NCI-H1694 treated with DMSO at 0.1 percent for 48 hours (cell line): ENCODE results near the gene TMEM9.

Experiments used
- DNase-seq: peaks from one replicate; lab custom pipeline; 2025; lab: John Stamatoyannopoulos, UW

The TMEM9 gene

DNA sequence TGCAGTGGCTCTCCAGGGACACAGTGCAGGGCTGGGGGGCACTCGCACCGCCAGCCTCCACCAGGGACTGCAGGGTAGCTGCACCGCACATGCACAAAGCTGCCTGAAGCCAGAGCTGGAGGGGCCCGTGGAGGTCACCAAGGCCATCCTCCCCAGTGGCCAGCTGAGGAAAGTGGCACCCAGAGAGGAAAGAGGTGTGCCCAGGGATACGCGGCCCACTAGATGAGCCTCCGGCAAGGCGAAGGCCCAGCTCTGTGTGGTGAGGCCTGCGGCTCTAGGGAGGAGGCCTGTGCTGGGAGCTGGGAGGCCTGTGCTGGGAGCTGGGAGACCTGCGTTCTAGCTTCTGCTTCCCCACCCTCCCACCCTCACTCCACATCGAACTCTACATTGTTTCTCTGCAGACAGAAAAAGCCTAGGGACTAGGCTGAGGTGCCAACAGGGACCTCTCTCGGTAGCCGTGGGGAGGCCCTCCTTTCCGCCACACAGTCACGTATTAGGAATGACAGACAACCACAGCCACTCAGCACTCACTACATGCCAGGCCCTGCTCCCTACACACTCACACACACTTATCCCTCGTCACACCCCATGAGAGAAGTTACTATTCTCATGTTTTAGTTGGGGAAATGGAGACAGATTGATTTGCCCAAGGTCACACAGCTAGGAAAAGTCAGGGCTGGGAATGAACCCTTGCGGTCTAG is 26.4 kb downstream of the TMEM9 start:
- DNase-seq = no peak

DNA sequence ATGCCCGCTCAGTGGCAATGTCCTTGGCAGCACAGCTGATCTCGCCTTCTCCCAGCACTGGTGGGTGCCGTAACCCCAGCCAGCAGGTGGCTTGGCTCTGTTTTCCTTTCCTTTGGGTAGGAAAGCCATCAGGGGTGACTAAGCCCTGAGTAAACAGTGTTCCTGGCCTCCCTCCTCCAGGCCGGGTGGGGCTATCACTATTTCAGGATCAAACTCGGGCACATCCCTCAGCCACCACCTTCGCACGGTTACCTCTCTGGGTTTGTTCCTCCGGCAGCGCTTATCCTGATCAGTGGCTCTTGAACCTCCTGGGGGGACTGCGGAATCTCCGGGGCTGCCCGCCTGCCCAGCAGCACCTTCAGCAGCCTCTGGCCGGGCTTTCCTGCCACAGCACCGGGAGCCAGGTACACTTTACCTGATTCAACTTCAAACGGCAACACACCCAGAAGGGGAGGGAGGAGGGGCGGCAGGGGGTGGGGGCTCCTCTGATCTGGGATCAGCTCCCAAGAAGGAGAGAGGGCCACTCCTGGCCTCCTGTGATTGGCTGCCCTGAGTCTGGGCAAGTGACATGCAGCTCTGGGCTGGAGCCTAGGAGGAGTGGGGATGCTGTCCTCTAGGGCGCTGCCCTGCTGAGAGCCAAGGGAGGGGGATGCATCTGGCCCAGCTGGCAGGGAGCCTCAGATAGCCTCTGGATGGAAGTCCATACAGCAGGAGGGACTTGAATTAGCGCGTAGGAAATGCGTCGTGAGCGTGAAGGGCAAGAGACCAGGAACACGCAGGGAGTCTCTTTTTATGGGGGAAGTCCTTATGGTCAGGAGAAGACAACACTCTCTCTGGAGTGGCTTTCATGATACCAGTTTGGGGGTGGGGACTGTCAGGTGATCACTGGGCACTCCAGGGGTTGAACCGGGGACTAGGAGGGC is 27.2 kb downstream of the TMEM9 start, which contains the start of gene ASCL5:
Gene ASCL5, minus strand, starts transcription at position 353 of the 923 bp plus-strand sequence. CDS start 11,812 bp downstream, outside the sequence.
- no peak for DNase-seq

DNA sequence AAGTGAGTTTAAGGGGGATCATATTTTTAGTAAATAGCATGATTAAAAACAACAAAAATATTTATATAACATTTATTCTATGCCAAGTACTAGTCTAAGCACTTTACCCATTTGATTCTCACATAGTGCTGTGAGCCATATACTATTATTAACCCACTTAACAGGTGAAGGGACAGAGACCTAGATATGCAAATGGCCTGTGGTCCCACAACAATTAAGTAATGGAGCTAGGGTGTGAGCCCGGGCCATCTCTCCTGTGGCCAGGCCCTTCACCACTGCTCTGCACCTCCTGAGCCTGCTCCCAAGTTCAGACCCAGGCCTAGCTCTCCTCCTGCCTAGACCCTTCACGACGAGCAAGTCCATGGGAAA is 27.8 kb downstream of the TMEM9 start:
- DNase-seq = no peak

DNA sequence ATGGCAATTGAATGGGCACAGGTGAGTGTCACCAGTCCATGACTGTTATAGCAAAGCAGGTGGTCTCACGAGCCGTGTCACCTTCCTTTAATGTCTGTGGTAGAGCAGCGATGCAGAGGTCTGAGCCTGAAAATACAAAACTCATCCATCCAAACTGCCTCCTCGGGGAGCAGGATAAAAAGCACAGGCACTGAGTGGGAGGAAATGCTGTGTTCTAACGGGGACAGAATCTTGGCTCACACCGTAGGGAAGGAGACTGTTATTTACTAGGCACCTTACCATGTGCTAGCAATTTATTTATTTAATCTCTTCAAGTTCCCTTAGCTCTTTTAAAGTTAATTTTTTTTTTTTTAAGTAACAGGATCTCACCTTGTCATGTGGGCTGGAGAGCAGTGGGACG is 28.5 kb downstream of the TMEM9 start:
- no peak for DNase-seq

DNA sequence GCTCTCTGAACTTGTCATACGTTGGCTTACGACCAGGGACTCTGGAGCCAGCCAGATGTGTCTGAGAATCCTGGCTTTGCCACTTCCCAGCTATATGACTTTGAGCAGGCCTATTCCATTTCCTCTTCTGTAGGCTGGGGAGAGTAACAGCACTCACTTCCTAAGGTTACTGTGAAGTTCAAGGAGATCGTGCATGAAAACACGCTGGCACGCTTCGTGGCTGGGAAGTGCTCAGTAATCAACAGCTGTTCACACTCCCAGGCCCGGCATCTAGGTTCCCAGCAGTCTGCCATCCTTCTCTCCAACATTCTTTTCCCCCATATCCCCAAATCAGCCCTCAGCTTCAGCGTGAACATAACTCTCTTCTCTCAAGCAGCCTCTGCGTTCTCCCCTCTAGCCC is 29.3 kb downstream of the TMEM9 start:
- DNase-seq = peak; percentile 50

DNA sequence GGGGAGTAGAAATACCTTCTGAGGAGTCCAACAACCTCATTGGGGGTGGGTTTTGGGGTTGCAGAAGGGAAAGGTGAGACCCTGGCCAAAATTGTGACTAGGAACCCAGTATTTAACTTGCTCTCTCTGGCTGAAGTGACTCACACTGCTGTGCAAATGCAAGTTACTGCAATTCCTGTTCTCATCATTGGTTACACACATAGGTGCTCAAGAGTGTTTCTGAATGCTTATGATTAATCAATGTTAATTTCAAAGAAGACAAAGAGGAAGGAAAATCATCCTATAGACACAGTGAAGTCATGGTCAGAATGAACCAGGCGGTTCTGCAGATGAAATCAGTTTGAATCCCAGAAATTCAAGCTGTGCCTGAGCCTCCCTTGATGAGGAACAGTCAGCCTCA is 30.4 kb downstream of the TMEM9 start:
- no peak for DNase-seq

DNA sequence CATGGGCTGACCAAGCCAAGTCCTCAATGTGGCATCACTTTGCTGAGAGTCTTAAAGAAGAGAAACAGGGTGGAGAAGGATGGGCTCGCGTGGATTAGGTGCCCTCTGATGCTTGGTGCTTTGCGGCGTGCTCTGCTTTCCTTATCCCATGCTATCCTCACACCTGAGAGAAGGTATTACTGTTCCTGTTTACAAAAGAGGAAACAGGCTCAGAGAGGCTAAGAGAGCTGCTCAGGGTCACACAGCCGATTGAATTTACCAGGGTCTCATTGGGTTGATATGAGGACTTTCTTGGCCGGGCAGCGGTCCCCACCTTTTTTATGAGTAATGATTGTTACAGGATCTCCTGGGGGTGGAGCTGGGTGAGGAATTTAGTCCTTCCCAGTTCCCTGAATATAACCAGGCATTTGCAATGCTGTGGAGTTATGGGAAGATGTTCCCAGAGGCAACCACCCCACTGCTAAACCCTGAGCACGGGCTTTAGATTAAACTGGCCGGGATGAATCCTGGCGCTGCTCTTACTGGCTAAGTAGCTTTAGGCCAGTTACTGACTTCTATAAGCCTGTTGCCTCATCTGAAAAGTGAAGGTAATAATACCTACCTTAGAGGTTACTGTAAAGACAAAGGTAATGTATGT is 31.8 kb downstream of the TMEM9 start:
- no peak for DNase-seq

DNA sequence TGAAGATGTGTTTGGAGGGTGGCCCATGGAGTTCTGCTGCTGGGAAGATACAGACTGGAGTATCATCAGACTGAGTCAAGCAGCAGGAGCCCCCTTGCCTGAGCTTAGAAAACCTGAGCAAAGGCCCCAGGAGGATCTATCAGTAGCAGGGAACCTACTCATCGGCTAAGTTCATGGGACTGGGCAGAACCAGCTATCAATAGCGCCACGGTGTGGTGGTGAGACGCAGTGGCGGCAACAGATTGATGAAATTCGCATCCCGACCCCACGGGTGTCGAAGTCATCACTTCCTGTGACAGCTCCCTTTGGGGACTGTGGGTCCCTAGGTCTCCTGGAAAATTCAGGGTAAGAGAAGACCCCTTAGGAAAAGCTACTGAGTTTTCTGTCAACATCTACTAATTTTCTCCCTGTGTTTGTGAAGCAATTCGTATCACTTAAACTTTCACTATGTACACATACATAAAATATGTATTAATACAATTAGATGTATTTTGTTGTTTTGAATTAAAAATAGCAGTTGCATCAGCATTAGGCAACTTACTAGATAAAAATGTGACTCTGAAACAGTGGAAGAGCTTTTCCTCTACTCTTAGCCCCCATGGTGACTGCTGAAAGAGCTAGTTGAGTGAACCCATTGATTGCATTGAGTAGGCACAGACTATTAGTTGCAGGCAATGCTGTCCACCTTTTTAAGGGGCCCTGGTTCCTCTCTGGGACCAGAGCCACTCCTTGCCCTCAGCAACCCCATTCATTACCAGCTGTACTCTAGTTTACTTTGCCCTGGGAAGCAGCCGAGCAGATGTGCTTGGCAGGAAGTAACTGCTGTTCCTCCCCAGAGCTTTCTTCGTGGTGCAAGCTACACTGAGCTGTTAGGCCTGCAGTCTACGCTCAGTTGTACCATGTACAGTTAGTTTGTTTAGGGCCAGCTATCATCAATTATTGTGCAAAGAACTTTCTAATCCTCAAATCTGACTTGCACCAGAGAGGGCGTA is 34.8 kb downstream of the TMEM9 start:
- peak; percentile 11 for DNase-seq

DNA sequence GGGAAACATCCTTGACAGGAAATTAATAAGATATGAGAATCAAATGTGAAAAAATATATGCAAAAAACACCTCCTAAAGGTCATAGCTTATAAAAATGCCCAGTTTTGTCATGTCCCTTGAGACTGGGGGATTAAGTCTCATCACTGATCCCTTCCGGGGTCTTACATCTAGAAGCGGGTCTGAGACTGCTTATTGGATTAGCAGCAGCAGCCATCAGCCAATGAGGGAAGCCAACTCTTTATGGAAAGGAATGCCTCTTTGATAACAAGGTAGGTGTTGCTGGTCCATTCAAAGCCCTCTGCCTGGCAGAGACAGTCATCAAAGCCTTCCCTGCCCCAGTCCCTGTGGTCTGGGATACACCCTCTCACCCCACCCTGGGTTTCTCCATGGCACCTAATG is 38.2 kb downstream of the TMEM9 start:
- no peak for DNase-seq

DNA sequence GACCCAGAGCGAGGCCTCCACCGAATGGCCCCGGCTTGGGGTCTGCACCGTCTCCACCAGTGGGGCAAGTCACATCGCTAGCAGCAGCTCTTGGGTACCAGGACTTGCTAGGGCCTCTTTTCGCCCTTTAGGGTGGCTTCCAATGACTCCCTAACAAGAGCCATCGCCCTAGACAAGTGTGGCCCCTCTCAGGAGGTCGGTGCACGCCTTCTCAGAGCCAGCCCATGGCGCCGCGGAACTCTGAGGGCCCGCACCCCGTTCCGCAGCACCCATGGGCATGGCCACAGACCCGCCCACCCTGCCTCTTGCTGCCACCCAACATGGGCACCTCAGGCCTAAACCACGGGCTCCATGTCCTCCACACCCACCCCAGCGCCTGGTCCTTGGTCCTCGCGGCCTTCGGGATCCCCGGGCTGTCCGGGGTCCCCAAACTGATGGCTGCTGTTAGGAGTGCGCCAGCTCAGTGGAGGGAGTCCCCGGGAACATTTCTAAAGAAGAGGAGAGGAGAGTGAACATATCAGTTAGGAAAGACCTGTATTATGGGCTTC is 38.8 kb downstream of the TMEM9 start:
- DNase-seq = no peak

DNA sequence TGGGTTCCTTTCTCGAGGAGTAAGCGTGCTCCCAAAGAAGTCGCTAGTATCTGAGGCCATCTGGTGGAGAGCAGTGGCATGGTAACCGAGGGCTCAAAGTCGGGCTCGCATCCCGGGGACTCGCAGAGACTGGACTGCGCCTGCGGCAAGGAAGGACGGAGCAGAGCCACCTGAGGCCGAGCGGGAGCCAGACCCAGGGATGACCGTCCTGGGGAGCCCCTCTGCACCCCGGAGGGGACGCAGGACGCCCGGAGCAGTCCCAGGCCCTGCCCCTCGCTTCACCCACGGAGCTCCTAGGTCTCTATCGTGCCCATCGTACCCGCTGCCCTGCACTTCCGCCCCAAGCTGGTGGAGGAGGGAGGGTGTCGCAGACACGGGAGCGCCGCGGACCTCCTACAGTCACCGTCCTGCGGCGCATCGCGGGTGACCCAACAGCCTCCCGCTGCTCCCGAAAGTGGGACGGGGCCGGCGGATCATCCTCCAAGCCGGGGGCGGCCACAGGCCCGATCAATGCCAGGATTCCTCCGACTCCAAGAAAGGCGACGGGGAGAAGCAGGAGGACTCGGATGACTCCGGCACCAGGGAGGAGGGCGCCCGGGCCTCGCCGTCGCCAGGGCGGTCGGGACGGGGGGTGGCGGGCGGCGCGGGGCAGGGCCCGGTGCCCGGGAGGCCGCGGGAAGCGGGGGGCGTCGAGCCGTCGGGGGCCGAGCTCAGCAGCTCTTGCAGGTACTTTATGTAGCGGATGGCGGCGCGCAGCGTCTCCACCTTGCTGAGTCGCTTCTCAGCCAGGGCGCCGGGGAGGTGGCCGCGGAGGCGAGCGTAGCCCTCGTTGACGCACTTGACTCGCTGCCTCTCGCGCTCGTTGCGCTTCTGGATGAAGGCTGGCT is 39.8 kb downstream of the TMEM9 start:
- DNase-seq = peak; percentile 97

DNA sequence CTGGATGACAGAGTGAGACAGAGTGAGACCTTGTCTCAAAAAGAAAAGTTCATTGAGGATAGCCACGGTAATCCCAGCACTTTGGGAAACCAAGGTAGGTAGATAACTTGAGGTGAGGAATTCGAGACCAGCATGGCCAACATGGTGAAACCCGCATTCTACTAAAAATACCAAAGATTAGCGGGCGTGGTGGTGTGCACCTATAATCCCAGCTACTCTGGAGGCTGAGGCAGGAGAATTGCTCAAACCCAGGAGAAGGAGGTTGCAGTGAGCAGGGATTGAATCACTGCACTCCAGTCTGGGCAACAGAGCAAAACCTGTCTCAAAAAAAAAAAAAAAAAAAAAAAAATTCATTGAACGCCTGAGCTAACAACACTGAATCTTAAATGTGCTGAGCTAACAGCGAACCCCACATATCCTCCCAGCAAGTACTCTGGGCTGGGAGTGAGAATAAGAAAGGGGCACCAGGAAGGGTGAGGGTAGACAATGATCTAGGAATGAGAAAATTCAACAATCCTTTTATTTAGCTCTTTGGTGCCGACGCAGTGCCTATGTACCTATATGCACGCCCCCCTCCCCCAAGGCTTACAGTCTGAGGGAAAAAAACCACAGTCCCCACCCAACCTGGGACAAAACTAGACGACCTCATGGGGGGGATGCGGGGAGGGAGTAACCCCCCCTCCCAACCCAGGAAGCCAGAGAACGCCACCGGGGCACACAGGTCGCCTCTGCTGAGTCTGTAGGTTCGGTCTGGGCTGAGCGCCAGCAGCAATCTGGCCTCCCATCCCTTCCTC is 40.6 kb downstream of the TMEM9 start:
- no peak for DNase-seq

DNA sequence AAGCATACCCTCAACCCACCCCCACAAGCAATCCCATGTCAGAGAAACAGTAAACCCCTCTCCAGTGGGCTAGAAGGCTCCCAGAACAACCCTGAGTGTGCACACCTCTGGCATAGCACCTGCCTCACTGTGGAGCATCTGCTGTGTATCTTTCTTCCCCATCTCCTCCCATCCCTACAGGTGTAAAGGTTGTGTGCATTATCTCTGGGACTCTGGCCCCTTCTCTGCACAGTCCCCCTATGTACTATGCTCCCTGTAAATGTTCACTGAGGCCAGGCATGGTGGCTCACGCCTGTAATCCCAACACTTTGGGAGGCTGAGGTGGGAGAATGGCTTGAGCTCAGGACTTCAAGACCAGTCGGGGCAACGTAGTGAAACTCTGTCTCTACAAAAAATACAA is 41.3 kb downstream of the TMEM9 start:
- DNase-seq = no peak

DNA sequence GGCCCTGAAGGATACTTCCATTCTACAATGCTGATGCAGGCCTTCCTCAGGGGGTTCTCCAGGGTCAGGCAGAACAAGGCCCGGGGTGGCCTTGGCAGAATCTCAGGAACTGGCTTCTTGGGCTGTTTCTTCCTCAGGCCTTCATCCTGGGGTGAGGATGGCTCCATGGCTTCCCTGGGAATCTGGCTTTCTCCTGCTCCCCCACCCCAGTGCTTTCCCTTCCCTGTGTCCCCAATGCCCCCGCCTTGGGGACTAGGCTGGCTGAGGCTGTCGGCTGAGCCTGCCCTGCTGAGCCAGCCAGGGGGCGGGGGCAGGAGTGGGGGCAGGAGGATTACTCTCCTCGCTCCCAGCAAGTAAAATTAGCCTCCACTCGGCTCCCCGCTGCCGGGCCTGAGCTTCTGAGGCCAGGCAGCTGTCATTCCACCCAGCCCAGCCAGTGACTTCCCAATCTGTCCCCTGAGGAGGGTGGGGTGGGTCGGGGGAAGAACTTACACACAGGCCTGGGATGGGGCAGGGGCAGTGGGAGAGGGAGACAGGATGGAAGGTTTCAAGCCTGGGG is 42.0 kb downstream of the TMEM9 start, which contains the start of gene CACNA1S:
Gene CACNA1S, minus strand, starts transcription at position 254 of the 559 bp plus-strand sequence. Its CDS starts 87 bp downstream, at position 167.
- no peak for DNase-seq

DNA sequence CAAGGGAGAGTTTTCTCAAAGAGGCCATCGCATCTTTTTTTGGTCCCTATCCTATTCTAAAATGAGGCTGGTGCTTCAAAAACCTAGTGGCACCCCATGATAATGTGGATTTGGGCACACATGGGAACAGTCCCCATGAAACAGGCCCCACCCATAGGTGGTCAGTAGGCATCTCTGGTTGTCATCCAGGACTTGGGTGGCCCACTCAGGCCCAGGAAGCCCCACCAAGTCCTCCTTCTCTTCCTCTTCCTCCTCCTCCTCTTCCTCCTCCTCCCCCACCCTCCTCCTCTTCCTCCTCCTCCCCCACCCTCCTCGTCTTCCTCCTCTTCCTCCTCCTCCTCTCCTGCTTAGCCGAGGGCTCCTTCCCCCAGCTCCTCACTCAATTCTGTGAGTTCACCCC is 42.6 kb downstream of the TMEM9 start:
- no peak for DNase-seq

DNA sequence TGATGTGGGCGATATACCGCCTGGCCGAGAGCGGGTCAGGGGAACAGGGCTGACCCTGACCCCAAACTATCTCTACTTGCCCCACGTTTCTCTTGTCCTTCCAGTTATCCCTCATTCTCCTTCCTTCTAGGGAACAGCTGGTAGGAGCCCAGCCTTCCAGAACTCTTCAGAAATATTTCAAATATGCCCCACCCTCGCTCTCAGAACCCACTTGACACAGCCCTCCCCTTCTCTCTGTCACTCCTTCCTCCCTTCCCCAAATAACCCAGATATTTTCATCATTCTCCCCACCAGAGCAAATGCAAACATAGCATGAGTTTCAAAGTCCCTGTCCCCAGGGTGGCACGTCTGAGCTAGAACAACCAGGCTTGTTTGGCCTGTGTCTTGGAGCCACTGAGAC is 43.1 kb downstream of the TMEM9 start:
- no peak for DNase-seq

DNA sequence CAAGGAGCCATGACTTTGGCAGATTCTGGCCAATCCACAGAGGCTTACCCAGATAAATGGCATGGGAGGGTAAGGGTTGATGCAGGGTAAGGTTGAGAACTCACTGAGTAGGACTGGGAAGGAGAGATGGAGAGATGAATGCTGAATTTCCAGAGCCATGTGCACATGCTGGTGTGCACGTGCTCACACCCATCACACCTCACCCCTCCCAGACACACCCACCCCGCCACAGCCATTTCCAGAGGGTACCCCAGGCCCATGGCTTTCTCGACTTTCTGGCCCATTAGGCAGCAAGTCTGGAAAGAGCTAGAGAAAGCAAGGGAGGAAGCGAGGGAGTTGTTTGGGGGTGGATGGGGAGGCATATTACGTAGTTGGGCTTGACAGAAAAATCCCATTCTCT is 43.7 kb downstream of the TMEM9 start:
- no peak for DNase-seq

DNA sequence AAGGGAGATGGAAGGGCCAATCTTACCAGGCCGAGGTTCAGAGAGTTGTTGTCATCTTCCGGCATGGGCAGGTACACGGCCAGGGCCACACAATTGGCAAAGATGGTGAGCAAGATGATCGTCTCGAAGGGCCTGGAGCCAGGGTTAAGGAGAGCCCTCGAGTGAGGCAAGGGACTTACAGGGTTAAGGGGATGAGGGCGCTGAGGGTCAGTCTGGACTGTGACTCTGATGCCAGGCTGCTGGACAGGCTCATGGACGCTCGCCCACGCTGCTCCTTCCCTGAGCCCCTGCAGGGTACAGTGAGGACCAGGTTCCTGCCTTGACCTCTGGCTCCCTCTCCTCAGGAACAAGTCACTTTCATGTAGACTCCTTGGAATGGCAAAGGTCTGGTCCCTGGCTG is 44.1 kb downstream of the TMEM9 start:
- no peak for DNase-seq

DNA sequence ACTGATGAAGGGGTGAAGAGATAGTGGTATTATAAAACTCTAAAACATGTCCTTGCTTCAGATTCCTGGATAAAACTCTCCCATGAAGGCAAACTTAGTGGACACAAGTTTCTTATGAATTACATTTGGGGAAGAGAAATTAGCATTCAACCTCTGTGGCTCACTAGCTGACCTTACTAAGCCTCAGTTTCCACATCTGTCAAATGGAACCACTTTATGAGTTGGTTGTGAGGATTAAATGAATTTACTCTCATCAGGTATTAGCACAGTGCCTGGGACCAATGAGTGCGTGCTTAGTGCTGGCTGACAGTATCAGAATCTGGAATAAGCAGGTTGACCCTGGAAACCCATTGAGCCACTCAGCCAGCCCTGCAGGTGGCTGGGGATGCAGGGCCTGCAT is 44.6 kb downstream of the TMEM9 start:
- no peak for DNase-seq
